GM12878 (cell line): ENCODE results near the gene SLC12A9. TPM values are rescaled to one million over a fixed set of nuclear protein-coding genes. Genes with fewer than 3 reads are reported as not detected.

Source experiments
- ATAC-seq: fragments of 200-7000 bp; cut with Tn5 transposase; 3 replicates; pipeline ENCODE4 v1.9.1; 2020; ENCODE audit warnings: mild to moderate bottlenecking, moderate library complexity
- BruUV-seq: library from RNA; stranded (reverse); fragments of 400-500 nt; replicated peaks from 2 replicates; lab custom pipeline; 2021; lab: Mats Ljungman, UMichigan
- CTCF ChIA-PET: fragments of 300-600 bp; sonication (Branson Sonifier 250); formaldehyde crosslinking; extraction: SDS; loops from one replicate; lab custom pipeline; 2021; ENCODE audit warnings: inconsistent platforms; lab: Yijun Ruan, JAX
- POLR2A ChIA-PET: fragments of 350-600 bp; formaldehyde crosslinking; extraction: SDS; loops from one replicate; lab custom pipeline; 2021; ENCODE audit warnings: inconsistent platforms; lab: Charles Lee
- RAD21 ChIA-PET: fragments of 300-600 bp; sonication (Branson Sonifier 250); formaldehyde crosslinking; loops from one replicate; lab custom pipeline; 2023; ENCODE audit warnings: antibody characterized with exemption; ENCODE audit not compliant: unreplicated experiment; lab: Charles Lee
- SMC1A ChIA-PET: fragments of 300-600 bp; sonication (Branson Sonifier 250); formaldehyde crosslinking; loops from one replicate; lab custom pipeline; 2023; ENCODE audit not compliant: unreplicated experiment, uncharacterized antibody; lab: Charles Lee
- DNase-seq: peaks from one replicate; pipeline ENCODE4 v3.0.0-alpha.2; 2011; ENCODE audit warnings: low read depth, low spot score
- FAIRE-seq: peaks from 3 replicates; lab custom pipeline; 2011; peaks lifted over from hg19 to GRCh38; lab: Jason Lieb, UNC
- H2AFZ ChIP-seq: 2 replicates; pipeline ENCODE4 v1.6.0; 2011; ENCODE audit warnings: low read depth, low read length, control low read depth; ENCODE audit not compliant: control insufficient read depth
- H3K27ac ChIP-seq: 2 replicates; pipeline ENCODE4 v1.5.1; 2011; ENCODE audit warnings: control low read depth; ENCODE audit not compliant: control insufficient read depth, insufficient read depth
- H3K27me3 ChIP-seq, 2 experiments: replicated peaks in 1 of 2; 2 replicates each; pipeline versions ENCODE4 v1.6.0 to v1.6.1; 2011; ENCODE audit warnings: low read length in 1 of 2; ENCODE audit not compliant: control insufficient read depth in 2 of 2, insufficient read depth in 2 of 2
- H3K36me3 ChIP-seq, 2 experiments: 2 replicates each; pipeline ENCODE4 v1.5.1; 2011; ENCODE audit warnings: low read length in 1 of 2; ENCODE audit not compliant: control insufficient read depth in 2 of 2, insufficient read depth in 2 of 2
- H3K4me1 ChIP-seq: 2 replicates; pipeline ENCODE4 v1.6.1; 2011; ENCODE audit warnings: mild to moderate bottlenecking, low read length, moderate library complexity, mixed read lengths; ENCODE audit not compliant: control insufficient read depth, insufficient read depth
- H3K4me2 ChIP-seq: 2 replicates; pipeline ENCODE4 v1.6.0; 2011; ENCODE audit warnings: control low read depth; ENCODE audit not compliant: control insufficient read depth, insufficient read depth
- H3K4me3 ChIP-seq: fragments of 200-600 bp; sonication (generic); 2 replicates; pipeline ENCODE4 v1.5.1; 2016
- H3K79me2 ChIP-seq: 2 replicates; pipeline ENCODE4 v1.6.0; 2011; ENCODE audit warnings: low read length; ENCODE audit not compliant: control insufficient read depth, insufficient read depth
- H3K9ac ChIP-seq: 2 replicates; pipeline ENCODE4 v1.8.0; 2011; ENCODE audit warnings: low read length, control low read depth, mixed read lengths; ENCODE audit not compliant: control insufficient read depth, insufficient read depth
- H3K9me3 ChIP-seq: replicated peaks from 3 replicates; pipeline ENCODE4 v1.5.1; 2011; ENCODE audit warnings: mild to moderate bottlenecking, low read length; ENCODE audit not compliant: control insufficient read depth, insufficient read depth
- H4K20me1 ChIP-seq: 2 replicates; pipeline ENCODE4 v1.6.0; 2011; ENCODE audit not compliant: control insufficient read depth, insufficient read depth
- ATF2 ChIP-seq: IDR thresholded peaks from 2 replicates; pipeline ENCODE4 v1.6.1; 2012; ENCODE audit warnings: low read length, inconsistent platforms
- CHD1 ChIP-seq: IDR thresholded peaks from 2 replicates; pipeline ENCODE4 v1.6.1; 2012; ENCODE audit warnings: low read depth, low read length, improper control_type of control experiment
- E2F4 ChIP-seq: IDR thresholded peaks from 2 replicates; pipeline ENCODE4 v1.6.1; 2012; ENCODE audit warnings: low read depth, low read length, improper control_type of control experiment
- MEF2B ChIP-seq: fragments of 450-650 bp; IDR thresholded peaks from 2 replicates; pipeline ENCODE4 v1.6.1; 2018; ENCODE audit warnings: mild to moderate bottlenecking, moderate library complexity; ENCODE audit not compliant: partially characterized antibody, poor library complexity, severe bottlenecking
- NFYB ChIP-seq: IDR thresholded peaks from 2 replicates; pipeline ENCODE4 v1.6.1; 2011; ENCODE audit warnings: low read depth, mild to moderate bottlenecking, low read length, improper control_type of control experiment, moderate library complexity; ENCODE audit not compliant: insufficient read depth
- NR2C1 ChIP-seq: fragments of 450-650 bp; IDR thresholded peaks from 2 replicates; pipeline ENCODE4 v1.6.1; 2017; ENCODE audit warnings: antibody characterized with exemption, mild to moderate bottlenecking, moderate library complexity
- POLR2AphosphoS5 ChIP-seq: IDR thresholded peaks from 2 replicates; pipeline ENCODE4 v1.6.1; 2011; ENCODE audit warnings: mild to moderate bottlenecking, low read length, inconsistent platforms
- SIX5 ChIP-seq: IDR thresholded peaks from 2 replicates; pipeline ENCODE4 v1.6.1; 2011; ENCODE audit warnings: mild to moderate bottlenecking, low read depth, low read length, moderate library complexity; ENCODE audit not compliant: severe bottlenecking
- WGBS: methylation state at CpG from one replicate; pipeline ENCODE4 v1.1.6; 2016; ENCODE audit warnings: low lambda C conversion rate; ENCODE audit not compliant: insufficient replicate concordance, insufficient coverage; ENCODE audit errors: missing lambda C conversion rate; 5-methylcytosine and 5-hydroxymethylcytosine counted together
- in situ Hi-C: fragments of 300-500 bp; cut with MboI; formaldehyde crosslinking; loops from 9 replicates; pipeline ENCODE4 v1.14.3; 2018; ENCODE audit warnings: mixed read lengths
- intact Hi-C: fragments of 100-400 bp; cut with micrococcal nuclease; formaldehyde crosslinking; loops from one replicate; pipeline ENCODE4 v1.14.2; 2022; ENCODE audit not compliant: unreplicated experiment
- polyA plus RNA-seq, 11 experiments: library from polyadenylated mRNA; depleted of rRNA in 4 of 11; unstranded in 6 of 11; stranded (reverse) in 5 of 11; fragments of >200 nt; fragmentation: Nextera tagmentation in 4 of 11; fragmentation: Illumina TruSeq in 1 of 11; extraction: Ambion mirVana in 4 of 11; extraction: Trizol in 1 of 11; gene quantifications; 1 replicate in 1 of 11; 2 replicates in 10 of 11; pipeline versions ENCODE4 v1.2.1 to v1.2.3, GENCODE V29; 2011 to 2016; ENCODE audit warnings: inconsistent platforms in 2 of 11, missing spikeins in 2 of 11, low read depth in 1 of 11
- total RNA-seq, 4 experiments: library from RNA; depleted of rRNA in 3 of 4; stranded (reverse); fragments of >200 nt in 3 of 4; fragmentation: Illumina TruSeq in 1 of 4; extraction: Trizol in 1 of 4; gene quantifications; 2 replicates each; pipeline versions ENCODE4 v1.2.1 to v1.2.3, GENCODE V29; 2013 to 2021
- TF ChIP-seq, protein P1 (sequence below), 3 experiments: IDR thresholded peaks in 2 of 3; conservative IDR thresholded peaks in 1 of 3; 2 replicates each; pipeline ENCODE4 v1.5.1; 2011; ENCODE audit warnings: low read depth in 3 of 3, low read length in 3 of 3, mild to moderate bottlenecking in 3 of 3, control low read depth in 2 of 3, moderate library complexity in 2 of 3, inconsistent platforms in 1 of 3, mixed read lengths in 1 of 3; ENCODE audit not compliant: control insufficient read depth in 2 of 3, insufficient read depth in 1 of 3; ENCODE audit errors: extremely low read depth in 1 of 3
- TF ChIP-seq, protein P2 (sequence below): IDR thresholded peaks from 2 replicates; pipeline ENCODE4 v1.6.1; 2012; ENCODE audit warnings: low read depth, low read length, improper control_type of control experiment
- TF ChIP-seq, protein P3 (sequence below): IDR thresholded peaks from 2 replicates; pipeline ENCODE4 v1.6.1; 2011; ENCODE audit warnings: mild to moderate bottlenecking, low read depth, low read length, moderate library complexity; ENCODE audit not compliant: insufficient replicate concordance

SLC12A9 gene
- total and polyA plus RNA-seq, 10 of the 15 experiments (the other 5 are each of a cell fraction or from before 2014, with no cell fraction given): 0.24 to 18.5 (median 9.4) TPM

GRCh38 chr7:100855515-100855914, 3.0 kb downstream of the SLC12A9 start (continued):
- no peak for TF ChIP-seq SIX5
- TF ChIP-seq, protein P1, sequence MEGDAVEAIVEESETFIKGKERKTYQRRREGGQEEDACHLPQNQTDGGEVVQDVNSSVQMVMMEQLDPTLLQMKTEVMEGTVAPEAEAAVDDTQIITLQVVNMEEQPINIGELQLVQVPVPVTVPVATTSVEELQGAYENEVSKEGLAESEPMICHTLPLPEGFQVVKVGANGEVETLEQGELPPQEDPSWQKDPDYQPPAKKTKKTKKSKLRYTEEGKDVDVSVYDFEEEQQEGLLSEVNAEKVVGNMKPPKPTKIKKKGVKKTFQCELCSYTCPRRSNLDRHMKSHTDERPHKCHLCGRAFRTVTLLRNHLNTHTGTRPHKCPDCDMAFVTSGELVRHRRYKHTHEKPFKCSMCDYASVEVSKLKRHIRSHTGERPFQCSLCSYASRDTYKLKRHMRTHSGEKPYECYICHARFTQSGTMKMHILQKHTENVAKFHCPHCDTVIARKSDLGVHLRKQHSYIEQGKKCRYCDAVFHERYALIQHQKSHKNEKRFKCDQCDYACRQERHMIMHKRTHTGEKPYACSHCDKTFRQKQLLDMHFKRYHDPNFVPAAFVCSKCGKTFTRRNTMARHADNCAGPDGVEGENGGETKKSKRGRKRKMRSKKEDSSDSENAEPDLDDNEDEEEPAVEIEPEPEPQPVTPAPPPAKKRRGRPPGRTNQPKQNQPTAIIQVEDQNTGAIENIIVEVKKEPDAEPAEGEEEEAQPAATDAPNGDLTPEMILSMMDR (IDR thresholded peaks at IDR 0.05 in 2 of 3, conservative IDR thresholded peaks at IDR 0.05 in 1 of 3; ENCODE audit: control insufficient read depth in 2 of 3, extremely low read depth in 1 of 3, insufficient read depth in 1 of 3, low read depth in 3 of 3, low read length in 3 of 3): no peak

DNA sequence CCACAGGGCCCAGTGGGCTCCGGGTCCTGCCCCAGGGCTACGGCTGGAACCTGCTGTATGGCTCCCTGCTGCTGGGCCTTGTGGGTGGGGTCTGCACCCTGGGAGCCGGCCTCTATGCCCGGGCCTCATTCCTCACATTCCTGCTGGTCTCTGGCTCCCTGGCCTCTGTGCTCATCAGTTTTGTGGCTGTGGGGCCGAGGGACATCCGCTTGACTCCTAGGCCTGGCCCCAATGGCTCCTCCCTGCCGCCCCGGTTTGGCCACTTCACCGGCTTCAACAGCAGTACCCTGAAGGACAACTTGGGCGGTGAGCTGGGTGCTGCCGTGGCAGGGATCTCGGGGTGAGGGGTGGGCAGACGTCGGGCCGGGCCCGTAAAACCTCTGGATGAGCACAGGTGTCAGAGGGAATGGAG, 4.4 kb downstream of the SLC12A9 start:
- BruUV-seq: no TSS peak
- Histone ChIP-seq H3K4me1 (peaks cover under 1% of the 10 kb centered on the region; the same call in 1 of the 2 replicates), H3K9ac (no peak overlapping the region), H4K20me1 (no peaks in the 10 kb centered on the region), H3K79me2 (peaks cover 10% of the 10 kb centered on the region), H3K4me3 (no peak overlapping the region), H3K27me3 (no peaks in the 10 kb centered on the region), H3K27ac (no peak overlapping the region), H2AFZ (no peak overlapping the region), H3K36me3 (peaks cover 4 to 8% of the 10 kb centered on the region in 2 experiments; a peak in 3 of 4 replicates)
- ChIA-PET POLR2A (no interaction called here), RAD21 (no interaction called here)
- 97% methylated on average over 15 of the region's 16 CpGs for WGBS
- in situ Hi-C loops: loop anchor here (10.0 kb wide), 2 partner anchors 152 to 382 kb away; partner anchors contain the start of genes POP7 and TSC22D4
- ATAC-seq (no peak), FAIRE-seq (no peak)
- TF ChIP-seq CHD1 (no peak), MEF2B (no peak), POLR2AphosphoS5 (no peak), NR2C1 (no peak), NFYB (no peak), E2F4 (no peak), ATF2 (no peak)
- TF ChIP-seq, protein P2, sequence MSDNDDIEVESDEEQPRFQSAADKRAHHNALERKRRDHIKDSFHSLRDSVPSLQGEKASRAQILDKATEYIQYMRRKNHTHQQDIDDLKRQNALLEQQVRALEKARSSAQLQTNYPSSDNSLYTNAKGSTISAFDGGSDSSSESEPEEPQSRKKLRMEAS: no peak
- TF ChIP-seq, protein P3, sequence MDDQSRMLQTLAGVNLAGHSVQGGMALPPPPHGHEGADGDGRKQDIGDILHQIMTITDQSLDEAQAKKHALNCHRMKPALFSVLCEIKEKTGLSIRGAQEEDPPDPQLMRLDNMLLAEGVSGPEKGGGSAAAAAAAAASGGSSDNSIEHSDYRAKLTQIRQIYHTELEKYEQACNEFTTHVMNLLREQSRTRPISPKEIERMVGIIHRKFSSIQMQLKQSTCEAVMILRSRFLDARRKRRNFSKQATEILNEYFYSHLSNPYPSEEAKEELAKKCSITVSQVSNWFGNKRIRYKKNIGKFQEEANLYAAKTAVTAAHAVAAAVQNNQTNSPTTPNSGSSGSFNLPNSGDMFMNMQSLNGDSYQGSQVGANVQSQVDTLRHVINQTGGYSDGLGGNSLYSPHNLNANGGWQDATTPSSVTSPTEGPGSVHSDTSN: no peak
- TF ChIP-seq, all 136 proteins: peak for 0
- no peaks in the 10 kb centered on the region for H3K9me3 ChIP-seq
- ChIA-PET CTCF (no interaction called here), SMC1A (no interaction called here)
- intact Hi-C loops: no loop called here
- DNase-seq: no peak
- H3K4me2 ChIP-seq: no peak overlapping the region
